Epidermal melanocyte (primary cell): ENCODE results near the gene NHSL1.
"Not testable (repeated sequence)": the region's sequence is repeated elsewhere in the genome, so short reads cannot be mapped to it uniquely, and the experiment has no call there.

Experiments used
- DNase-seq: peaks from one replicate; pipeline ENCODE4 v3.0.0; 2011; ENCODE audit warnings: low spot score; ENCODE audit not compliant: insufficient read length

The NHSL1 gene

GRCh38 chr6:138429761-138430160 lies 69.5 kb downstream of the NHSL1 start:
- DNase-seq = no peak

GRCh38 chr6:138428944-138429598 lies 70.2 kb downstream of the NHSL1 start:
- DNase-seq = peak; percentile 65

- DNase-seq = no peak
Measured at GRCh38 chr6:138427701-138428100, 71.6 kb downstream of the NHSL1 start.

GRCh38 chr6:138426500-138427123 lies 72.7 kb downstream of the NHSL1 start:
- DNase-seq = no peak

- not testable (repeated sequence) for DNase-seq
Measured at GRCh38 chr6:138425256-138425655, 74.0 kb downstream of the NHSL1 start.

GRCh38 chr6:138424004-138424904 lies 75.0 kb downstream of the NHSL1 start:
- no peak for DNase-seq

GRCh38 chr6:138422861-138423260 lies 76.4 kb downstream of the NHSL1 start:
- no peak for DNase-seq

- no peak for DNase-seq
Measured at GRCh38 chr6:138421608-138422007, 77.7 kb downstream of the NHSL1 start.

- DNase-seq = no peak
Measured at GRCh38 chr6:138421089-138421488, 78.2 kb downstream of the NHSL1 start.

GRCh38 chr6:138420356-138420755 lies 78.9 kb downstream of the NHSL1 start:
- no peak for DNase-seq

GRCh38 chr6:138419766-138420165 lies 79.5 kb downstream of the NHSL1 start:
- DNase-seq = no peak

- DNase-seq = no peak
Measured at GRCh38 chr6:138418118-138418742, 81.1 kb downstream of the NHSL1 start.

- DNase-seq = no peak
Measured at GRCh38 chr6:138417493-138418117, 81.7 kb downstream of the NHSL1 start.

GRCh38 chr6:138416206-138416605 lies 83.1 kb downstream of the NHSL1 start:
- no peak for DNase-seq

- DNase-seq = no peak
Measured at GRCh38 chr6:138415125-138415524, 84.2 kb downstream of the NHSL1 start.

GRCh38 chr6:138410972-138411880 lies 88.1 kb downstream of the NHSL1 start:
- DNase-seq = no peak

GRCh38 chr6:138410048-138410735 lies 89.1 kb downstream of the NHSL1 start:
- no peak for DNase-seq

GRCh38 chr6:138406443-138406842 lies 92.9 kb downstream of the NHSL1 start:
- DNase-seq = no peak

- DNase-seq = no peak
Measured at GRCh38 chr6:138405816-138406413, 93.4 kb downstream of the NHSL1 start.
